Fibroblast of gingiva (primary cell): ENCODE data around the gene SCUBE1.

Source experiments
- DNase-seq: peaks from one replicate; pipeline ENCODE4 v3.0.0-alpha.2; 2011; ENCODE audit warnings: low read depth

Gene SCUBE1

GRCh38 chr22:43257549-43257948 is 85.6 kb downstream of the SCUBE1 start:
- no peak for DNase-seq

- DNase-seq = no peak
Observed at GRCh38 chr22:43256976-43257545, 86.1 kb downstream of the SCUBE1 start.

GRCh38 chr22:43256569-43256968 is 86.6 kb downstream of the SCUBE1 start:
- no peak for DNase-seq

GRCh38 chr22:43255299-43255698 is 87.9 kb downstream of the SCUBE1 start:
- no peak for DNase-seq

- no peak for DNase-seq
Observed at GRCh38 chr22:43253839-43254238, 89.3 kb downstream of the SCUBE1 start.

GRCh38 chr22:43252319-43252718 is 90.9 kb downstream of the SCUBE1 start:
- DNase-seq = no peak

GRCh38 chr22:43249789-43250471 is 93.2 kb downstream of the SCUBE1 start:
- no peak for DNase-seq

- no peak for DNase-seq
Observed at GRCh38 chr22:43247546-43248260, 95.5 kb downstream of the SCUBE1 start.

GRCh38 chr22:43246188-43246587 is 97.0 kb downstream of the SCUBE1 start:
- DNase-seq = no peak

- no peak for DNase-seq
Observed at GRCh38 chr22:43245717-43246116, 97.5 kb downstream of the SCUBE1 start.

- DNase-seq = no peak
Observed at GRCh38 chr22:43244803-43245527, 98.2 kb downstream of the SCUBE1 start.

GRCh38 chr22:43244402-43244801 is 98.8 kb downstream of the SCUBE1 start:
- no peak for DNase-seq

GRCh38 chr22:43243324-43243723 is 99.8 kb downstream of the SCUBE1 start:
- no peak for DNase-seq

GRCh38 chr22:43242627-43243026 is 100.5 kb downstream of the SCUBE1 start:
- DNase-seq = no peak

GRCh38 chr22:43241699-43242386 is 101.3 kb downstream of the SCUBE1 start:
- DNase-seq = no peak

- no peak for DNase-seq
Observed at GRCh38 chr22:43241138-43241597, 102.0 kb downstream of the SCUBE1 start.

- no peak for DNase-seq
Observed at GRCh38 chr22:43240614-43241013, 102.6 kb downstream of the SCUBE1 start.

GRCh38 chr22:43239956-43240355 is 103.2 kb downstream of the SCUBE1 start:
- no peak for DNase-seq

GRCh38 chr22:43239193-43239780 is 103.9 kb downstream of the SCUBE1 start:
- DNase-seq = no peak

- no peak for DNase-seq
Observed at GRCh38 chr22:43238526-43239006, 104.6 kb downstream of the SCUBE1 start.

GRCh38 chr22:43237280-43237679 is 105.9 kb downstream of the SCUBE1 start:
- no peak for DNase-seq
